Breast epithelium (tissue), 4 donors: ENCODE data around the gene S100A10. TPM values are rescaled to one million over a fixed set of nuclear protein-coding genes. Genes with fewer than 3 reads are reported as not detected.
A peak's percentile ranks its signal among the peaks of the same experiment; 100 is the strongest.

Source experiments
- DNase-seq, 2 donors: peaks; one replicate each; pipeline ENCODE4 v3.0.0-alpha.2; 2019; ENCODE audit warnings: low spot score in 2 of 2
- H3K27ac ChIP-seq, 2 donors: fragments of 200-600 bp; sonication (generic) in 1 of 2; one replicate each; pipeline ENCODE4 v1.5.1; 2016 to 2019; ENCODE audit warnings: mild to moderate bottlenecking in 1 of 2
- H3K27me3 ChIP-seq, 2 donors: fragments of 200-600 bp; sonication (generic) in 1 of 2; one replicate each; pipeline versions ENCODE4 v1.5.1 to v1.6.0; 2017 to 2019; ENCODE audit warnings: control low read depth in 1 of 2, mild to moderate bottlenecking in 1 of 2
- H3K36me3 ChIP-seq: fragments of 200-600 bp; one replicate; pipeline ENCODE4 v1.5.1; 2019
- H3K4me1 ChIP-seq, 2 donors: fragments of 200-600 bp; sonication (generic); one replicate each; pipeline ENCODE4 v1.5.1; 2016 to 2019; ENCODE audit warnings: control low read depth in 1 of 2
- H3K4me3 ChIP-seq, 3 donors: fragments of 200-600 bp; sonication (generic); 1 replicate in 2 of 3; 2 replicates in 1 of 3; pipeline ENCODE4 v1.5.1; 2016 to 2019; ENCODE audit warnings: mild to moderate bottlenecking in 3 of 3, moderate library complexity in 2 of 3
- H3K9me3 ChIP-seq, 2 donors: fragments of 200-600 bp; sonication (generic) in 1 of 2; one replicate each; pipeline ENCODE4 v1.5.1; 2016 to 2019; ENCODE audit warnings: control low read depth in 1 of 2
- POLR2A ChIP-seq: fragments of 450-650 bp; IDR thresholded peaks from one replicate; pipeline ENCODE4 v1.6.1; 2016; ENCODE audit warnings: antibody characterized with exemption, mild to moderate bottlenecking, moderate library complexity
- POLR2AphosphoS5 ChIP-seq, 3 donors: sonication (generic); formaldehyde crosslinking; IDR thresholded peaks; one replicate each; pipeline ENCODE4 v1.6.1; 2017; ENCODE audit warnings: antibody characterized with exemption in 3 of 3
- intact Hi-C: fragments of 100-400 bp; cut with DNase I; formaldehyde crosslinking; loops from one replicate; pipeline ENCODE4 v1.15.1; 2023; ENCODE audit warnings: low total_unique reads
- total RNA-seq, 3 donors: library from RNA; depleted of rRNA; stranded (reverse); fragments of >200 nt; gene quantifications; one replicate each; pipeline ENCODE4 v1.1.0, GENCODE V29; 2016
- TF ChIP-seq, protein P1 (sequence below), 3 donors: fragments of 450-650 bp; IDR thresholded peaks; one replicate each; pipeline ENCODE4 v1.5.1; 2016 to 2017; ENCODE audit warnings: antibody characterized with exemption in 3 of 3, mild to moderate bottlenecking in 3 of 3, moderate library complexity in 3 of 3

Gene S100A10
- total RNA-seq, 3 donors from 2014 or later: 70.4 to 156 (median 84.9) TPM

GRCh38 chr1:151991663-151992302, 1.9 kb downstream of the S100A10 start:
- Histone ChIP-seq H3K27ac (peak overlapping the region; percentile 91 to 99), H3K9me3 (no peaks in the 10 kb centered on the region), H3K4me3 (peak overlapping the region; percentile 88 to 98 (median 97)), H3K36me3 (no peaks in the 10 kb centered on the region), H3K27me3 (no peaks in the 10 kb centered on the region), H3K4me1 (peaks cover 20 to 39% of the 10 kb centered on the region in 2 donors)
- TF ChIP-seq POLR2A (no peak), POLR2AphosphoS5 (IDR thresholded peaks at IDR 0.05) (no peak)
- TF ChIP-seq, protein P1, sequence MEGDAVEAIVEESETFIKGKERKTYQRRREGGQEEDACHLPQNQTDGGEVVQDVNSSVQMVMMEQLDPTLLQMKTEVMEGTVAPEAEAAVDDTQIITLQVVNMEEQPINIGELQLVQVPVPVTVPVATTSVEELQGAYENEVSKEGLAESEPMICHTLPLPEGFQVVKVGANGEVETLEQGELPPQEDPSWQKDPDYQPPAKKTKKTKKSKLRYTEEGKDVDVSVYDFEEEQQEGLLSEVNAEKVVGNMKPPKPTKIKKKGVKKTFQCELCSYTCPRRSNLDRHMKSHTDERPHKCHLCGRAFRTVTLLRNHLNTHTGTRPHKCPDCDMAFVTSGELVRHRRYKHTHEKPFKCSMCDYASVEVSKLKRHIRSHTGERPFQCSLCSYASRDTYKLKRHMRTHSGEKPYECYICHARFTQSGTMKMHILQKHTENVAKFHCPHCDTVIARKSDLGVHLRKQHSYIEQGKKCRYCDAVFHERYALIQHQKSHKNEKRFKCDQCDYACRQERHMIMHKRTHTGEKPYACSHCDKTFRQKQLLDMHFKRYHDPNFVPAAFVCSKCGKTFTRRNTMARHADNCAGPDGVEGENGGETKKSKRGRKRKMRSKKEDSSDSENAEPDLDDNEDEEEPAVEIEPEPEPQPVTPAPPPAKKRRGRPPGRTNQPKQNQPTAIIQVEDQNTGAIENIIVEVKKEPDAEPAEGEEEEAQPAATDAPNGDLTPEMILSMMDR (IDR thresholded peaks at IDR 0.05): no peak
- DNase-seq: no peak
- intact Hi-C loops: no loop called here

GRCh38 chr1:151990856-151991198, 2.8 kb downstream of the S100A10 start:
- H3K4me1 ChIP-seq: peaks cover 20 to 39% of the 10 kb centered on the region in 2 donors
- peak overlapping the region in 2 of 3 donors; percentile 15 to 97 for H3K4me3 ChIP-seq
- intact Hi-C loops: no loop called here

DNA sequence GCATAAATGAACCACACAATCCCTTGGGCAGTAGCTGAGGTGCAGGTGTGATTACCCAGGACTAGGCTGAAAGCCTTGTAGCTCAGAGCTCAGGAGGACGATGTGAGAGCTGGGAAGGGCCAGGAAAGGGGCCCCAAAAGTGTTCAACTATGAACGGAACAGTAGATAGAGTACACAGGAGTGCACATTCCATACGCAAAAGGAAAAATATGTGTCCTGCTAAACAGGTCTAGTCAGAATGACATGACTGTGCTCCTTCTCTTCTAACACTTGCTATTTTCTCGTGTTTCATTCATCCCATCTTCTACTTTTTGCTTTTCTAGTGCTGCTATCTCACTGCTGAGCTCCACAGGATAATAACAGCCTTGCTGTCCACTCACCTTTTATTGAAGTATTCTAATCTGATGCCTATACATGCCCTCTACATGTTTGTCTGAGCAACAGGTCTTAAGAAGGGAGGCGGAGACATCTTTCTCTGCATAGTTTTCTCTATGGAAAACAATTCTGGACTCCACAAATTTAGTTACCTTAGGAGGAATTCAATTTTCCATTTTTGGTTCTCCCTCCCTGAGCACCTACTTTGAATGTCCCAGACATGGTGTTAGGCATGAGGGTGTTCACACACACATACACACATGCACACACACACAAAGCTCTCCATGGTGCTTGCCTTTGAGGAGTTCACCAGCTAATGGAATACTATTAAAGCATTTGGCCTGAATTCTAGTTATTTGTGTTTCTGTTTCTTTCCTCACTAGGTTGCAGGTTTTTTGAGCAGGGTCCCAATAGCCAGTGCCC, 3.4 kb downstream of the S100A10 start:
- peaks cover 20 to 39% of the 10 kb centered on the region in 2 donors for H3K4me1 ChIP-seq
- TF ChIP-seq POLR2AphosphoS5 (IDR thresholded peaks at IDR 0.05) (no peak), POLR2A (no peak)
- TF ChIP-seq, protein P1 (IDR thresholded peaks at IDR 0.05): no peak
- peak overlapping the region; percentile 85 to 91 for H3K27ac ChIP-seq
- no peak for DNase-seq
- H3K4me3 ChIP-seq: peak overlapping the region in 2 of 3 donors; percentile 15 to 97
- no peaks in the 10 kb centered on the region for H3K27me3 ChIP-seq
- no peaks in the 10 kb centered on the region for H3K36me3 ChIP-seq
- intact Hi-C loops: no loop called here
- no peaks in the 10 kb centered on the region for H3K9me3 ChIP-seq

More at GRCh38 chr1:151990856-151991198, 2.8 kb downstream of the S100A10 start:
- Histone ChIP-seq H3K27ac (peak overlapping the region; percentile 85 to 91), H3K36me3 (no peaks in the 10 kb centered on the region), H3K27me3 (no peaks in the 10 kb centered on the region), H3K9me3 (no peaks in the 10 kb centered on the region)
- peak; percentile 53 to 64 for DNase-seq
- TF ChIP-seq, protein P1 (IDR thresholded peaks at IDR 0.05): no peak
- no peak for TF ChIP-seq POLR2AphosphoS5 (IDR thresholded peaks at IDR 0.05)
- TF ChIP-seq POLR2A: no peak

- Histone ChIP-seq H3K9me3 (no peaks in the 10 kb centered on the region), H3K27ac (peak overlapping the region; percentile 85 to 91), H3K4me1 (peaks cover 20 to 39% of the 10 kb centered on the region in 2 donors), H3K4me3 (peak overlapping the region in 1 of 3 donors; percentile 11), H3K36me3 (no peaks in the 10 kb centered on the region), H3K27me3 (no peaks in the 10 kb centered on the region)
- DNase-seq: no peak
- TF ChIP-seq, protein P1 (IDR thresholded peaks at IDR 0.05): no peak
- TF ChIP-seq POLR2A (no peak), POLR2AphosphoS5 (IDR thresholded peaks at IDR 0.05) (no peak)
- intact Hi-C loops: no loop called here
These were observed 4.3 kb downstream of the S100A10 start for GRCh38 chr1:151989211-151989862.
